Lower lobe of right lung (tissue), 2 donors: ENCODE results near the gene TPP1. TPM values are rescaled to one million over a fixed set of nuclear protein-coding genes. Genes with fewer than 3 reads are reported as not detected.

Source experiments
- ATAC-seq, 2 donors: fragments of 200-7000 bp; cut with Tn5 transposase; one replicate each; pipeline ENCODE4 v1.9.1; 2020 to 2022; ENCODE audit warnings: mild to moderate bottlenecking in 2 of 2, moderate library complexity in 2 of 2
- DNase-seq: peaks from one replicate; pipeline ENCODE4 v3.0.0-alpha.2; 2020
- H3K27ac ChIP-seq: fragments of 200-600 bp; one replicate; pipeline ENCODE4 v1.8.0; 2022
- H3K27me3 ChIP-seq: fragments of 200-600 bp; one replicate; pipeline ENCODE4 v1.8.0; 2022; ENCODE audit warnings: low read depth
- H3K36me3 ChIP-seq: fragments of 200-600 bp; one replicate; pipeline ENCODE4 v1.8.0; 2022; ENCODE audit warnings: mild to moderate bottlenecking
- H3K4me1 ChIP-seq: fragments of 200-600 bp; one replicate; pipeline ENCODE4 v1.8.0; 2022
- H3K4me3 ChIP-seq: fragments of 200-600 bp; one replicate; pipeline ENCODE4 v1.8.0; 2022; ENCODE audit warnings: mild to moderate bottlenecking
- H3K9me3 ChIP-seq: fragments of 200-600 bp; one replicate; pipeline ENCODE4 v1.8.0; 2022
- intact Hi-C: fragments of 100-400 bp; cut with DNase I; formaldehyde crosslinking; loops from one replicate; pipeline ENCODE4 v1.11.0; 2022
- total RNA-seq: library from RNA; stranded (reverse); fragmentation: NEBNext Ultra II Directional; extraction: Animal tissue kit (Norgen Biotek cat#: 25700); gene quantifications from one replicate; pipeline ENCODE4 v1.2.1, GENCODE V29; 2021
- TF ChIP-seq, protein P1 (sequence below): fragments of 200-600 bp; IDR thresholded peaks from one replicate; pipeline ENCODE4 v1.8.0; 2022; ENCODE audit warnings: antibody characterized with exemption, mild to moderate bottlenecking
- donor health status: DM: no; HTN: yes; CAD: no; lungs with severe emphysema.

TPP1 gene
- total RNA-seq, 1 donor from 2014 or later: 231 TPM

DNA sequence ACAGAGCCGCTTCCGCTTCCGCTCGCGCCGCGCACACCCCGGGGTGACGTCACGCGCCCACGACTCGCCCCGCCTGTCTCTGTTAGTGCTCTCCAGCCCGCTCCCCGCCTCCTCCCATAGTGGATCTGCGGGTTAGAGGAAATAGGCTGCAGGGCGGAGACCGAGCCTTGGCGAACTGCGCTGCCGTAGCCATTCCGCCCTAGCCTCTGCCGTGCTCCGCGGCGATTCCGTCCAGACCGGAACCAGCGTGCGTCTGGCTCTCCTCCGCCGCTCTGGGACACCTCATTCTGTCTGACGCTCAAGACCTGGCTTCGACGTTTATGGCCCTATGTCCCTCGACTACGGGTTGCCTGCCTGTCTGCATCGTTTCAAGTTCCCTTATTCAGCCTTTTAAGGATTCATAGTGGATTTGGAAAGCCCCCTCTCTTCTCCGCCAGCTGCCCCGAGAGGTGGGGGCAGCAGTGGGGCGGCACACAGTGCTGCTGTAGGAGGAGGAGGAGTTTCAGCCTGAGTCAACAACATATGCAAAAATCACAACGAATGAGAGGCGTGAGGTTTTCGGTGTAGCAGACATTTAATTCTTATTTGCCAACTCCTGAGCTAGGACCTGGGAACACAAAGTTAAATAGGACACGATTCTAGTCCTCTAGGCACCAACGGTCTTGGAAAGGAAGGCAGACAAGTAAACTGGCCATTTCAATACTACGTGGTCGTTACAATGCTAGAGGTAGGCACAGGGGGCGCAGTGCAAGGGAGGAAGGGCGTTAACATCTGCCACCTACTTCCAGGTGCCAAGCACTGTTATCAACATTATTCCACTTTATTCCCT, 6.8 kb downstream of the TPP1 start, which contains the start of gene TAF10:
Gene TAF10, minus strand, starts transcription at position 4 of the 829 bp plus-strand sequence. CDS start 27 bp downstream, outside the sequence.
- Histone ChIP-seq H3K4me1 (peaks cover 43% of the 10 kb centered on the region), H3K4me3 (peak within 1 kb of the TSS; percentile 81), H3K27me3 (no peaks in the 10 kb centered on the region), H3K9me3 (no peaks in the 10 kb centered on the region), H3K36me3 (peaks cover 74% of the 10 kb centered on the region), H3K27ac (peak within 1 kb of the TSS; percentile 97)
- intact Hi-C loops: no loop called here
- ATAC-seq (peak; percentile 97), DNase-seq (peak; percentile 99)
- TF ChIP-seq, protein P1, sequence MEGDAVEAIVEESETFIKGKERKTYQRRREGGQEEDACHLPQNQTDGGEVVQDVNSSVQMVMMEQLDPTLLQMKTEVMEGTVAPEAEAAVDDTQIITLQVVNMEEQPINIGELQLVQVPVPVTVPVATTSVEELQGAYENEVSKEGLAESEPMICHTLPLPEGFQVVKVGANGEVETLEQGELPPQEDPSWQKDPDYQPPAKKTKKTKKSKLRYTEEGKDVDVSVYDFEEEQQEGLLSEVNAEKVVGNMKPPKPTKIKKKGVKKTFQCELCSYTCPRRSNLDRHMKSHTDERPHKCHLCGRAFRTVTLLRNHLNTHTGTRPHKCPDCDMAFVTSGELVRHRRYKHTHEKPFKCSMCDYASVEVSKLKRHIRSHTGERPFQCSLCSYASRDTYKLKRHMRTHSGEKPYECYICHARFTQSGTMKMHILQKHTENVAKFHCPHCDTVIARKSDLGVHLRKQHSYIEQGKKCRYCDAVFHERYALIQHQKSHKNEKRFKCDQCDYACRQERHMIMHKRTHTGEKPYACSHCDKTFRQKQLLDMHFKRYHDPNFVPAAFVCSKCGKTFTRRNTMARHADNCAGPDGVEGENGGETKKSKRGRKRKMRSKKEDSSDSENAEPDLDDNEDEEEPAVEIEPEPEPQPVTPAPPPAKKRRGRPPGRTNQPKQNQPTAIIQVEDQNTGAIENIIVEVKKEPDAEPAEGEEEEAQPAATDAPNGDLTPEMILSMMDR: peak; percentile 36

DNA sequence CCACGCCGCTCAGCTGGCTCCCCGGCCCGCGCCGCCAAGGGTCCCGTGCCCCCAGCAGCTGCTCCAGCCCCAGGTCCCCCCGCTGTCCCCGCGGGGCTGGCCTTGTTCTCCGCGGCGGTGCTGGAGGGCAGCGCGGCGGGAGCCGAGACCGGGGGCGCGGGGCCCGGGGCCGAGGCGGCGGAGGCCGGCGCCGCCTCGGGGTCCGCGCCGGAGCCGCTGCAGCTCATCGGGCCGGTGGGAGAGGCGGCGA, 7.3 kb downstream of the TPP1 start:
- Histone ChIP-seq H3K27ac (peak overlapping the region; percentile 97), H3K27me3 (no peaks in the 10 kb centered on the region), H3K4me3 (peak overlapping the region; percentile 81), H3K4me1 (peaks cover 45% of the 10 kb centered on the region), H3K36me3 (peaks cover 73% of the 10 kb centered on the region), H3K9me3 (no peaks in the 10 kb centered on the region)
- DNase-seq (no peak), ATAC-seq (no peak)
- TF ChIP-seq, protein P1: no peak
- intact Hi-C loops: no loop called here

DNA sequence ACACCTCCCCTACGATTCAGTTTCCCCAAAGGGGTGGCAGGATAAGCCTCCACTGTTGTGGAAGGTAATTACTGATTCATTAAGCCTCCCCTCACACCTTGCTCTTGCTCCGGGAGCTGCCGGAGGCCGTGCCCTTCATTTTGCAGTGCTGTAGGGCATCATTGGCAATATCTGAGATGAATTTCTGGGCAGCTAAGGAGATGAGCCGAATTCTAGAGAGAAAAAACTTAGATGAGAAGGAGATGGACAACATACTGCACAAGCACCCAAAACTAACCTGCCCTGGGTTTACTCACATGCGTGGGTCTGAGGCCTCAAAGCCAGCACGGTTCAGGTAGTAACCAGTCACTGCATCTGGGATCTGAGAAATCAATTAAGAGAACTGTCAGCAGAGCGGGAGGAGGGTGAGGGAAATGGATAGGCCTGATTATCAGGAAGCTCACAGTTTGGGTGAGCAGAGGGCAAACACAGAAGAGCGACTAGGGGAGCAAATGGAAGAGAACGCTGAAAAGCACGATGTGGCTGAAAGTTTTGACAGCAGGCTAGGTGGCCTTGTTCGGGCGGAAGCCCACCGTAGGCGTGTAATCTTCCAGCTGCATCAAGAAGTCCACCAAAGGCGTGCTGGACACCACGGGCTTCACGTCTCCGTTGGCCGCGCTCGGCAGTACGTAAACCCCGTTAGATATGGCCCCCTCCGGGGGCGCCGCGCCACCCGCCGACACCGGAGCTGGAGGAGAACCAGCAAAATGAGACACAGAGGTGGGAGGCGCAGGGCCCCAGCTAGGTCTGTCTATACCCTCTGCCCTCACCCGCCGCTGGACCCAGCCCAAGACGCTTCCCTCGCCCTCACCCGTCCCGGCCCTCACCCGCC, 7.9 kb downstream of the TPP1 start:
- TF ChIP-seq, protein P1: no peak
- DNase-seq (peak; percentile 71), ATAC-seq (peak; percentile 1 to 3)
- Histone ChIP-seq H3K27ac (peak overlapping the region; percentile 97), H3K4me3 (peak overlapping the region; percentile 81), H3K36me3 (peaks cover 67% of the 10 kb centered on the region), H3K27me3 (no peaks in the 10 kb centered on the region), H3K9me3 (no peaks in the 10 kb centered on the region), H3K4me1 (peaks cover 50% of the 10 kb centered on the region)
- intact Hi-C loops: no loop called here

DNA sequence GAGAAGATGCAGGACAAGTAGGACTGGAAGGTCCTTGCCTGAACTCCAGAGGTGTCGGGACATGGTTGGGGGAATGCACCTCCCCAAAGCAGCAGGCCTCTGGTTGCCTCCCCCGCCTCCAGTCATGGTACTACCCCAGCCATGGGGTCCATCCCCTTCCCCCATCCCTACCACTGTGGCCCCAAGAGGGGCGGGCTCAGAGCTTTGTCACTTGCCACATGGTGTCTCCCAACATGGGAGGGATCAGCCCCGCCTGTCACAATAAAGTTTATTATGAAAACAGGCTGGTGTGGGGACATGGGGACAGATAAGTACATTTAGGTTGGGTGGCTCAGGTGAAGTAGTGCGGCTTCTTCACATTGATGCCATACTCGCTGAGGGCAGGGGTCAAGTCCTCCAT, 8.6 kb downstream of the TPP1 start:
- H3K4me3 ChIP-seq: peak overlapping the region; percentile 81
- H3K4me1 ChIP-seq: peaks cover 58% of the 10 kb centered on the region
- peak overlapping the region; percentile 97 for H3K27ac ChIP-seq
- DNase-seq (peak; percentile 46), ATAC-seq (no peak)
- peaks cover 60% of the 10 kb centered on the region for H3K36me3 ChIP-seq
- TF ChIP-seq, protein P1: no peak
- H3K9me3 ChIP-seq: no peaks in the 10 kb centered on the region
- intact Hi-C loops: no loop called here
- H3K27me3 ChIP-seq: no peaks in the 10 kb centered on the region

DNA sequence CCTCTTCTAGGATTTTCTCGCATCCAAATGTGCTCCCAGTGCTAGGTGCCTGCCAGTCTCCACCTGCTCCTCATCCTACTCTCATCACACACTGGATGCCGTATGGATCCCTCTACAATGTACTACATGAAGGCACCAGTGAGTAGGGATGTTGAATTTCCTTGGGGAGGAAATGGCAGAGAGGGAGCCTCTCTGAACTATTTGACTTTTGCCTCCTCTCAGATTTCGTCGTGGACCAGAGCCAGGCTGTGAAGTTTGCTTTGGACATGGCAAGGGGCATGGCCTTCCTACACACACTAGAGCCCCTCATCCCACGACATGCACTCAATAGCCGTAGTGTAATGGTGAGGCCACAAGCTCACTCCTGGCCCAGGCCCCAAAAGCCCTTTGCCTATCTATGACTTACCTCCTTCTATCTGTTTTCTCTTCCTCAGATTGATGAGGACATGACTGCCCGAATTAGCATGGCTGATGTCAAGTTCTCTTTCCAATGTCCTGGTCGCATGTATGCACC, 9.7 kb downstream of the TPP1 start:
- TF ChIP-seq, protein P1: no peak
- no peaks in the 10 kb centered on the region for H3K9me3 ChIP-seq
- ATAC-seq: no peak
- no peaks in the 10 kb centered on the region for H3K27me3 ChIP-seq
- H3K4me1 ChIP-seq: peaks cover 68% of the 10 kb centered on the region
- H3K4me3 ChIP-seq: no peak overlapping the region
- no peak overlapping the region for H3K27ac ChIP-seq
- no peak for DNase-seq
- peaks cover 50% of the 10 kb centered on the region for H3K36me3 ChIP-seq
- intact Hi-C loops: no loop called here
